OCI-M1 (cell line): ENCODE data around the gene PARP11.

Source experiments
- DNase-seq: peaks from one replicate; lab custom pipeline; 2025; lab: John Stamatoyannopoulos, UW

The PARP11 gene, protein sequence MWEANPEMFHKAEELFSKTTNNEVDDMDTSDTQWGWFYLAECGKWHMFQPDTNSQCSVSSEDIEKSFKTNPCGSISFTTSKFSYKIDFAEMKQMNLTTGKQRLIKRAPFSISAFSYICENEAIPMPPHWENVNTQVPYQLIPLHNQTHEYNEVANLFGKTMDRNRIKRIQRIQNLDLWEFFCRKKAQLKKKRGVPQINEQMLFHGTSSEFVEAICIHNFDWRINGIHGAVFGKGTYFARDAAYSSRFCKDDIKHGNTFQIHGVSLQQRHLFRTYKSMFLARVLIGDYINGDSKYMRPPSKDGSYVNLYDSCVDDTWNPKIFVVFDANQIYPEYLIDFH

GRCh38 chr12:3872800-3873636 is at the start of gene PARP11:
TSS of gene PARP11 (minus strand) at chr12:3873399. CDS start at chr12:3873229, 170 bp downstream.
- DNase-seq: peak; percentile 98

- no peak for DNase-seq
These were observed 48.8 kb upstream of the PARP11 start for GRCh38 chr12:3922033-3922432.

- no peak for DNase-seq
These were observed 48.3 kb upstream of the PARP11 start for GRCh38 chr12:3921526-3921925.

DNA sequence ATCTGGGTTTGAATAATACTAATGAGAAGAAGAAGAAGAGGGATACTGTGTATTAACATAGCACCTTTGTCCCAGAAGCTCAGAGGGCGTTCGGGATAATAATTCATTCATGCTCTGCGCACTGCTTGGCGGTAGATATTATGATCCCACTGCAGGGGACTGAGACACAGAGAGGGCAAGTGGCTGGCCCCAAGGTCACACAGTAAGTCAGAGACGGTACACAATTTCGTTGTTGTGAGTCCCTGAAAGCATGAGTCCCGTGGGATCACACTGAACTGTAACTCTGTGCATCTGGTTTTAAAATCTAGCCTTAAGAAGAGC is 47.9 kb upstream of the PARP11 start:
- no peak for DNase-seq

GRCh38 chr12:3920351-3921150 is 47.4 kb upstream of the PARP11 start:
- no peak for DNase-seq

DNA sequence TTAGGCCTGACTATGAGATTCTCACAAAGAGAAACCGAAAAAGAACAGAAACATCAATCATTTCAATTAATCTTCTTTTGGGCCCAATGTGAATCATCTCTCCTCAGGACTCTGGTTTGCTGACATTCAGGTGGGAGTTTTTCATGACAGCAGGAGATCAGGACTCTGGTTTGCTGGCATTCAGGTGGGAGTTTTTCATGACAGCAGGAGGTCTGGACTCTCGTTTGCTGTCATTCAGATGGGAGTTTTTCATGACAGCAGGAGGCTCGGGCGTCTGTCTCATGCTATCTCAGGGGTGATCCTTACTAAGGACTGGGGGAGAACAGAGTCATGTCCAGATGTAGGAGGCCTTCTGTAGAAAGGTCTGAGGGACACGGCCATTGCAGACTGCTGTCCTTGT is 40.1 kb upstream of the PARP11 start:
- no peak for DNase-seq

DNA sequence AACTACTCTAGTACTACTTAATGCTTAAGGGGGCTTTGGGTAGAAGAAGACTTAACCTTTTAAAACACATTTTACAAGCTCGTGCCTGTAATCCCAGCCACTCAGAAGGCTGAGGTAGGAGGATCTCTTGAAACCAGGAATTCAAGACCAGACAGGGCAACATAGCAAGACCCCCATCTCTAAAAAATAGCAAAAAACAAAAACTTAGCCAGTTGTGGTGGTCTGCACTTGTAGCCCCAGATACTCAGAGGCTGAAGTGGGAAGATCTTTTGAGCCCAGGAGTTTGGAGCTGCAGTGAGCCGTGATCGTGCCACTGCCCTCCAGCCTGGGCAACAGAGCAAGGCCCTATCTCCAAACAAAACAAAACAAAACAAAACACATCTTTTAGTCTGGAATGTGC is 39.7 kb upstream of the PARP11 start:
- DNase-seq: no peak

GRCh38 chr12:3911409-3911808 is 38.2 kb upstream of the PARP11 start:
- DNase-seq: no peak

DNA sequence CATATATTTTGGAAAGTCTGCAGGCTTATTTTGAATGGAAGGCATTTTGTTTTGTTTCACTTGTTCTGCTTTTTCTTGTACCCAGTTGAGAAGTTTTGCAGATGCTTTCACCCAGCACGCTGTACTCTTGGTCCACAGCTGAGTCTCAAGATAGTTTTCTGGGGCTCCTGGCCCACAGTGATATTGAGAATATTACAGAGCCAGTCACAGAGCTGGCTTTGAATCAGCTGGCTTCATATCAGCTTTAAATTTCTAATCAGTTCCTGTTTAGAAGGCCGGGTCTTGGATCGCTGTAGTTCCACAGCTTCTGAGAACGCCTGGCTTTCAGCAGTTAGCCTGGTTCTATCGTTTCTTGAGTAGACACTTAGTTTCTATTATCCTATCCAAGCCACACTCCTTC is 32.5 kb upstream of the PARP11 start:
- DNase-seq: no peak

DNA sequence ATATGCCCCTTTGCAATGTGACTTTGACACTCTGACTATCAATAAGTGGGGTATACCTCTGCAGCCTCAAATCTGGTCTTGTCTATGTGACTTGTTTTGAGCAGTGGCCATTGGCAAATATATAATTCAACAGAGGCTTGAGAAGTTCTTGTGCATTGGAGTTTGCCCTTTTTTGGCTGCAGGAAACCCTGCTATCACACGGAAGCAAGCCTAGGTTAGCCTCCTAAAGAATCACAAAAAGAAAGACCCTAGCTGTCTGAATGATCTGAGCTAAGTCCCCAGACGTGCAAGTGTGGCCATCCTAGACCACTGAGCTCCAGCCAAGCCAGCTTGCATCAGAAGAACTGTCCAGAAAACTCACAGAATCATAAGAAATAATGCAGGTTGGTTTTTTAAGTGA is 31.8 kb upstream of the PARP11 start:
- DNase-seq: no peak

GRCh38 chr12:3902921-3903320 is 29.7 kb upstream of the PARP11 start:
- no peak for DNase-seq

DNA sequence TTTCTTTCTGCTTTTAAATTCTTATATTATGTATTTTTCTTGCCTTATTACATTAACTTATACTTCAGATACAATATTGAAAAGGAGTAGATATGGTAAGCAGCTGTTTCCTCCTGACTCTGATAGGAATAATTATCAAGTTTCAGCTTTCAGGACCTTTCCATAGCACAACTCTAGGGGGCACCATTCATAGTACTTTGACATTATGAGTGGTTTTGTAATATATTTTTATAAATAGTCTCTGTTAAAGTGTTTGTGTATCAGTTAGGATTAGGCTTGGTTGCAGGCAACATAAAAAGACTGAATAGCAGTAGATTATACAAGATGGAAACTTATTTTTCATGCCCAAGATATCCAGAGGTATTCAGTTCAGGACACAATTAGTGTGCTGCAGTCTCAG is 27.9 kb upstream of the PARP11 start:
- DNase-seq: no peak

- DNase-seq: peak; percentile 13
These were observed 25.6 kb upstream of the PARP11 start for GRCh38 chr12:3898756-3899155.

- no peak for DNase-seq
These were observed 24.3 kb upstream of the PARP11 start for GRCh38 chr12:3897371-3897971.

DNA sequence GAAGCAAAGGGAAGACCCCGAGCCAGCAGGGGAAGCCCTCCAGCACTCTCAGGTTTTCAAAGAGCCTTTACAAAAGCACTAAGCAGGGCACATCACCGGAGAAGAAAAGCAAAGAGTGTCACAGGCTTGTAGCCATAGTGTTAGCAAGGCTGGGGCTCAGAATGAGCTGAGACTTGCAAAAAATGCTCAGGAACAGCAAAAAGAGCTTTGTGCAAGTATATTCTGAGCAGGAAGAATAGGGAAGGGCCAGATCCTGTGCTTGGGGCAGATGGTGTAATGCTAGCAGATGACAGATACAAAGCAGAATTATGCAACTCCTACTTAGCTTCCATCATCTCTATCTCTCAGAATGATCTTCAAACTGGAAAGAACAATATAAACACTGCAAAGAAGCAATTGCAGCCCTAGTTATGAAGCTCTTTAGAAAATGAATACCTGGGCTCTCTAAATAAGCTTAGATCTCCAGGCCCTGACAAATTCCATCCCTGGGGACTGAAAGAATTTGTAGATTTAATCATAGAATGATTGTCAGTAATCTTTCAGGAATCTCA is 23.7 kb upstream of the PARP11 start:
- DNase-seq: peak; percentile 65

- no peak for DNase-seq
These were observed 23.2 kb upstream of the PARP11 start for GRCh38 chr12:3896356-3896755.

- no peak for DNase-seq
These were observed 19.4 kb upstream of the PARP11 start for GRCh38 chr12:3892631-3893030.

DNA sequence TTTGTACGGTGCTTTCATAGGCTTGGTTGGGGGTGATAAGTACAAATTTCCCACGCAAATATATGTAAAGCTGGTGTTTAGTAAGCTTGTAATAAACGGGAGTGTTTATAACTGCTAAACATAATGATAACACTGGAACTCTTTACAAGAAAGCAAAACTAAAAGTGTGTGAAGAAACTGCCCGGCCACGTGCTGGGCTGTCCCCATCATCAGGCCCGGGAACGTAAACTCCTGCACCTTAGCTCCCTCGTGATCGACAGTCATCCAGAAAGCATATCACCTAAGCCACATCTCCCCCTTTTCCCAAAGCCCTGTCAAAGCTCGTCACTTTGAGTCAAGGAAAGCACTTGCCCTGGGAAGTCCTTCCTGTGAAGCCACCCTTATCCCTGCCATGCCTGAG is 18.0 kb upstream of the PARP11 start:
- DNase-seq: no peak

DNA sequence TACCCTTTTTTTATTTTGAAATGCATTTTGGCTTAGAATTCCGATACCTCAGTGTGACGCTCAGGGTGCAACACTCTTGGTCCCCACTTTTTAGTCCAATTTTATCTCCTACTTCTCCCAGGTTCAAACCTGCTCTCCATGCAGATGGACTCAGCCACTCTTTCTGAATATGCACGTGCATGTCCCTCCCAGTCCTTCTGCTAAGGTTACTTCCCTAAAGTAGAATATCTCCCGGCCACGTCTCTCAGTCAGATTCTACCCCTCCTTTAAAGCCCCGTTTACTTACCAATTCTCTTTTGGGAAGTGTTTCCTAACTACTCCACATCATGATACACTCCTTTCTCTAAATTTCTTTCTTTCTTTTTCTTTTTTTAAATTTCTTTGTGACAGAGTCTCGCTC is 15.5 kb upstream of the PARP11 start:
- DNase-seq: peak; percentile 56

DNA sequence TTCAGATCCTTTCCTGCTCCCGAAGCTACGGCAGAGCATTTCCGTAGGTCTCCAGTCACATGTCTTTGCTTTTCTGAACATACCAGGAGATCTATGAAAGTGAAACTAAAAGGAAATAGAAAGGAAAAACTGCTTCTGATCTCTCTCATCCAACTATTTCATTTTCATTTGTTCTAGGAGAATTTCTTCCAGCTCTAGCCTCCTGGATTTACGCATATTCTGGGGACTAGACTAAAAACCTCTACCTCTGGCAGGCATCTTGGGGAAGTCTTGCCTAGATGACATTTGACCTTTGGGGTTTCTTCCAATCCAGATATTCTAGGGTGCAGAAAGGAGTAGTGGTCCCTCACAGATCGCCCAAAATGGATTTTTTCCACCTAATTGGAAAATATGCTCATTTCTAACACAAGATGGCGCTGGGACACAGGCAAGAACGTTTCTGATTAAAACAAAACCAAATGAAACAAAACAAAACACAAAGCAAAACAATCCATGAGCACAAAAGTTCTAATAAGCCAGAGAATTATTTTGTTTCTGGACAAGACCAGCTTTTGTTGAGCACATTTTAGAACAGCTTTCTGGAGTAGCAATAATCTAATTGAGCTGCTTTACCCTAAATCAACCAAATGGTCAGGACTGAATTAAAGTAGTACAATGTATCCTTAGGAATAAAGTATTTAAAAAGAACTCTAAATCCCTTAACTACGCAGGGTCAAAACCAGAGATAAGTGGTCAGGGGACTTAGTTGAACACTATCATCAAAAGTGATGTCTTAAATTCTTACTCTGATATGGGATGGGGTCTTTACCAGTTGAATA is 12.3 kb upstream of the PARP11 start:
- DNase-seq: peak; percentile 85

DNA sequence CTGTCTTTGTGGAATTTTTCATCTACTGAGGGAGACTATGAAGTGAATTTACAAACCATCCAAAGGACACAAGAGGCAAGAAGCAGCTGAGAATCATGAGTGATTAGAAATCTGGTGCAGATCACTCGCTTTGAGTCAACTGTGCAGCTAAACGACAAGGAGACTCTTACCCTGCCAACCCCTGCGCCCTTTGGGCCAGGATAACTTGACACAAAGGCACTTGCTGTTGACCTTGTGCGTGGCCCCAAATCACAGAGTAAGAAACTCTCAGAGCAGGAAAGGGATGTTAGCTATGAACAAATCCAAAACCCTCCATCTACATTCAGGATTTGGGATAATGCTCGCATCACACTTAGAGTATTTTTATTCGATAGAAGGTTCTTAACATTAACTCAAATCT is 11.5 kb upstream of the PARP11 start:
- no peak for DNase-seq
